ENCODE measurements around the gene OR5B12. TPM values are rescaled to one million over a fixed set of nuclear protein-coding genes. Genes with fewer than 3 reads are reported as not detected.
"Not testable (repeated sequence)": the region's sequence is repeated elsewhere in the genome, so short reads cannot be mapped to it uniquely, and the experiment has no call there.

Gene OR5B12
- total RNA-seq, 4 donors from 2014 or later: not detected

- Histone ChIP-seq H3K4me1 (no peaks in the 10 kb centered on the region), H3K4me3 (no peak overlapping the region), H3K36me3 (no peaks in the 10 kb centered on the region), H3K27me3 (no peaks in the 10 kb centered on the region), H3K27ac (no peak overlapping the region), H3K9me3 (no peaks in the 10 kb centered on the region)
- DNase-seq: no peak
- TF ChIP-seq, protein P1, sequence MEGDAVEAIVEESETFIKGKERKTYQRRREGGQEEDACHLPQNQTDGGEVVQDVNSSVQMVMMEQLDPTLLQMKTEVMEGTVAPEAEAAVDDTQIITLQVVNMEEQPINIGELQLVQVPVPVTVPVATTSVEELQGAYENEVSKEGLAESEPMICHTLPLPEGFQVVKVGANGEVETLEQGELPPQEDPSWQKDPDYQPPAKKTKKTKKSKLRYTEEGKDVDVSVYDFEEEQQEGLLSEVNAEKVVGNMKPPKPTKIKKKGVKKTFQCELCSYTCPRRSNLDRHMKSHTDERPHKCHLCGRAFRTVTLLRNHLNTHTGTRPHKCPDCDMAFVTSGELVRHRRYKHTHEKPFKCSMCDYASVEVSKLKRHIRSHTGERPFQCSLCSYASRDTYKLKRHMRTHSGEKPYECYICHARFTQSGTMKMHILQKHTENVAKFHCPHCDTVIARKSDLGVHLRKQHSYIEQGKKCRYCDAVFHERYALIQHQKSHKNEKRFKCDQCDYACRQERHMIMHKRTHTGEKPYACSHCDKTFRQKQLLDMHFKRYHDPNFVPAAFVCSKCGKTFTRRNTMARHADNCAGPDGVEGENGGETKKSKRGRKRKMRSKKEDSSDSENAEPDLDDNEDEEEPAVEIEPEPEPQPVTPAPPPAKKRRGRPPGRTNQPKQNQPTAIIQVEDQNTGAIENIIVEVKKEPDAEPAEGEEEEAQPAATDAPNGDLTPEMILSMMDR (IDR thresholded peaks at IDR 0.05): no peak
- no peak for TF ChIP-seq POLR2A (IDR thresholded peaks at IDR 0.05)
Observed at GRCh38 chr11:58433638-58434203, 8.3 kb downstream of the OR5B12 start.

DNA sequence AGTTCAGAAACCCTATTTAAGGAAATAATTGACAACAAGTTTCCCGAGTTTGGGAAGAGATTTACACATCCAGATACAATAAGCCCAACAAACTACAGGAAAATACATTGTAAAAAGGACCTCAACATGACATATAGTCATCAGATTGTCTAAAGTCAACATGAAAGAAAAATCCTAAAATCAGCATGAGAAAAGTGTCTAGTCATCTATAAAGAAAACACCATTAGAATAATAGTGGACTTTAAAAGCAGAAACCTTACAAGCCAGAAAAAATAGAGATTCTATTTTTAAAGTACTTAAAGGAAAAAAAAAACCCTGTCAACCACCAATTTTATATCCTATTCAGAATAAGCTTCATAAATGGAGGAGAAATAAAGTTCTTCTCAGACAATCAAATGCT lies 12.8 kb downstream of the OR5B12 start:
- Histone ChIP-seq H3K36me3 (no peaks in the 10 kb centered on the region), H3K4me3 (no peak overlapping the region), H3K27ac (no peak overlapping the region), H3K27me3 (no peaks in the 10 kb centered on the region), H3K4me1 (no peaks in the 10 kb centered on the region), H3K9me3 (no peaks in the 10 kb centered on the region)
- TF ChIP-seq, protein P1 (IDR thresholded peaks at IDR 0.05): no peak
- TF ChIP-seq POLR2A (IDR thresholded peaks at IDR 0.05): no peak
- DNase-seq: no peak

- no peaks in the 10 kb centered on the region for H3K4me1 ChIP-seq
- no peaks in the 10 kb centered on the region for H3K9me3 ChIP-seq
- DNase-seq: no peak
- no peak within 1 kb of the TSS for H3K4me3 ChIP-seq
- no peaks in the 10 kb centered on the region for H3K27me3 ChIP-seq
- TF ChIP-seq POLR2A (IDR thresholded peaks at IDR 0.05): no peak
- TF ChIP-seq, protein P1 (IDR thresholded peaks at IDR 0.05): no peak
- no peaks in the 10 kb centered on the region for H3K36me3 ChIP-seq
- no peak within 1 kb of the TSS for H3K27ac ChIP-seq
Observed at GRCh38 chr11:58428021-58428420, 14.0 kb downstream of the OR5B12 start, which contains the start of gene OR5B2. TSS of gene OR5B2 (minus strand) at chr11:58428121. CDS start at chr11:58423261, 4,860 bp downstream.

- Histone ChIP-seq H3K4me1 (no peaks in the 10 kb centered on the region), H3K27me3 (no peaks in the 10 kb centered on the region), H3K9me3 (no peaks in the 10 kb centered on the region), H3K27ac (no peak within 1 kb of the TSS), H3K36me3 (no peaks in the 10 kb centered on the region), H3K4me3 (no peak within 1 kb of the TSS)
- DNase-seq: no peak
- TF ChIP-seq, protein P1 (IDR thresholded peaks at IDR 0.05): no peak
- no peak for TF ChIP-seq POLR2A (IDR thresholded peaks at IDR 0.05)
Observed at GRCh38 chr11:58406774-58407173, 35.3 kb downstream of the OR5B12 start, which contains the start of gene OR5B3. TSS of gene OR5B3 (minus strand) at chr11:58406874. CDS start at chr11:58403409, 3,465 bp downstream.

DNA sequence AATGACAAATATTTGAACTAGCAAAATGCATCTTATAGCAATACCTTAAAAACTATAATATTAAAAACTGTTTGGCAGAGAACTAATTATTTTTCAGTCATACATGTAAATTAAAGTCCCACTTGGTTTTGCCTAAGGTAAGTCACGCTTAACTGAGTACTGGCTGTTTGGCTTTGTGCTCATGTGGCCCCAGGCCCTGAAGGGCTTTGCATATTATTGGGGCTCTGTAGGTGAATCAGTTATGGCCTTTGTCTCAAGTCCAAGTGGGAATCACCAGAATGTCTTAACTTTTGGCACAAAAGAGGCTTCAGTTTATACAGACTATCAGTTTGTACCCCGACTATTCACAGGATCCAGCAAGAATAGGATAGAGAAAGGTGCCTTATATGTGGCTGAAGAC lies 42.4 kb downstream of the OR5B12 start:
- H3K36me3 ChIP-seq, H3K27me3 ChIP-seq, H3K9me3 ChIP-seq, H3K4me1 ChIP-seq, H3K27ac ChIP-seq, DNase-seq, H3K4me3 ChIP-seq: not testable (repeated sequence)

- Histone ChIP-seq H3K27ac (no peak overlapping the region), H3K9me3 (no peaks in the 10 kb centered on the region), H3K4me1 (no peaks in the 10 kb centered on the region), H3K27me3 (no peaks in the 10 kb centered on the region), H3K36me3 (no peaks in the 10 kb centered on the region), H3K4me3 (no peak overlapping the region)
- no peak for DNase-seq
- TF ChIP-seq, protein P1 (IDR thresholded peaks at IDR 0.05): no peak
- no peak for TF ChIP-seq POLR2A (IDR thresholded peaks at IDR 0.05)
Observed at GRCh38 chr11:58395581-58395980, 46.5 kb downstream of the OR5B12 start.

Measured in Peyer's patch (tissue), 4 donors.